NCI-H748 treated with DMSO at 0.1 percent for 48 hours (cell line): ENCODE data around the gene NRARP.

Experiments used
- DNase-seq: peaks from one replicate; lab custom pipeline; 2025; lab: John Stamatoyannopoulos, UW

NRARP gene

GRCh38 chr9:137321726-137322361 lies 19.8 kb upstream of the NRARP start:
- DNase-seq = no peak

DNA sequence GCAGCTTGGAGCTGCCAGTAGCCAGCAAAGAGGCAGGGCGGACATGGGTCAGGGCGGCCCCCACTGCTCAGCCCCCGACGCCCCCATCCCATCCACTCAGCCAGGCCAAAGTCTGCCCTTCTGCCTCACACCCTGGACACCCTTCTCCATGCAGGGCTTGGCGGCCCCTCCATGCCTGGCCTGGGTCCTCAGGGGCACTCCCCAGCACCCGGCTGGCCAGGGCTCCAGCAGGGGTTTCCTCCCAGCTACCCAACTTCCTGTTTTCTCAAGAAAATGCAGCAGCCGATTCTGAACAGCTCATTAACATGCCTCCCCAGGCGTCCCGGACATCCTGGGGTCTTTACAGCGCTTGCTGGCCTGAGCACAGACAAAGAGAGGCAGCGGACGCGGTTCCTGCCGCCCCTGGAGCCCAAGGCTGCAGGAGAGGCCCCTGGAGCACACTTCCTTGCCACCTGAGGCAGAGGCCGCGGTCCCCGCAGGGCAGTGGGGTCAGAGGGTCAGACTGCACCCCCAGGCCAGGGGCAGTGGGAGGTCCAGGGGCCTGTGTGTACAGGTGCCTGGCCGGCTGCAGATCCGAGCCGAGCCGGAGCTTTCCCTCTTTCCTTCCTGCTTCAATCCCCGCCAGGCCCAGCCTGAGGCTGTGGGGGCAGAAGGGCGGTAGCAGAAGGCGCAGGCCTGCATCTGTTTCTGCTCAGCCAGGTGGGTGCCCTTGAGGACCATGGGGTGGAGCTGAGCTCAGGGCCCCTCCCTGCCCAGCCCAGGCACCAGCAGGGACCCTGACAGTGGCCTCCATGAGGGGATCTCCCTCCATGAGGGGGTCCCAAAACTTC lies 18.7 kb upstream of the NRARP start:
- DNase-seq = no peak

GRCh38 chr9:137319739-137320551 lies 17.9 kb upstream of the NRARP start:
- no peak for DNase-seq

DNA sequence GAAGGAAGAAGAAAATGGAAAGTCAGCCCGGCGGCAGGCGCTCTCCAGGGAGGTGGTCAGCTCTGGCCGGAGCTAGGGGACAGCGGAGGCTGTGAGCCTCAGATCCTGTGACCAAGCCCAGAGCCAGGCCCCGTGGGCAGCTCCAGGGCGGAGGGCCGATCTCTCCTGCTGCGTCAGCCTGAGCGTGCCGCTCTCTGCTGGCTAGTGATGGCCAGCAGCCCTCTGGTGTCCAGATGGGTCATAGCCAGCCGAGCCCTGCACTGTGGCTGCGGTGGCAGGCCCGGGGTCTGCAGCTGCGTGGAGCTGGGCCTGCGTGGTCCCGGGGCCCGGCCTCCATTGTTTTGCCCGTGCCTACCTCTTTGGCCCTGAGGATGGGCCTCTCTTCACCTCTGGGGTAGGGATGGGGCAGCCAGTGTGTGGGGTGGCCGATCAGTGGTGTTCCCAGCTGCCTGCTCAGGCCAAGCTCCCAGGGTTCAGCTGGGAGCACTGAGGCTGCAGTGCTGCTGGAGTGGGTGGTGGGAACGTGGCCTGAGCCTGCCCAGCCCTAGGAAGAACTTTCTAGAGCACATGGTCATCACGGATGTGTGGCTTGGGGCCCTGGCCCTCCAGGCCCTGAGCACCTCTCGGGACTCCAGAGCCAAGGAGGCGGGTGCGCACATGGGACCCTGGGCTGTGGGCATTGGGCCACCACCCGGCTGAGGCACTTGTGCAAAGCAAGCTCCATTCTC lies 17.1 kb upstream of the NRARP start:
- no peak for DNase-seq

- no peak for DNase-seq
Measured at GRCh38 chr9:137318602-137319001, 16.5 kb upstream of the NRARP start.

- no peak for DNase-seq
Measured at GRCh38 chr9:137317718-137318511, 15.8 kb upstream of the NRARP start.

DNA sequence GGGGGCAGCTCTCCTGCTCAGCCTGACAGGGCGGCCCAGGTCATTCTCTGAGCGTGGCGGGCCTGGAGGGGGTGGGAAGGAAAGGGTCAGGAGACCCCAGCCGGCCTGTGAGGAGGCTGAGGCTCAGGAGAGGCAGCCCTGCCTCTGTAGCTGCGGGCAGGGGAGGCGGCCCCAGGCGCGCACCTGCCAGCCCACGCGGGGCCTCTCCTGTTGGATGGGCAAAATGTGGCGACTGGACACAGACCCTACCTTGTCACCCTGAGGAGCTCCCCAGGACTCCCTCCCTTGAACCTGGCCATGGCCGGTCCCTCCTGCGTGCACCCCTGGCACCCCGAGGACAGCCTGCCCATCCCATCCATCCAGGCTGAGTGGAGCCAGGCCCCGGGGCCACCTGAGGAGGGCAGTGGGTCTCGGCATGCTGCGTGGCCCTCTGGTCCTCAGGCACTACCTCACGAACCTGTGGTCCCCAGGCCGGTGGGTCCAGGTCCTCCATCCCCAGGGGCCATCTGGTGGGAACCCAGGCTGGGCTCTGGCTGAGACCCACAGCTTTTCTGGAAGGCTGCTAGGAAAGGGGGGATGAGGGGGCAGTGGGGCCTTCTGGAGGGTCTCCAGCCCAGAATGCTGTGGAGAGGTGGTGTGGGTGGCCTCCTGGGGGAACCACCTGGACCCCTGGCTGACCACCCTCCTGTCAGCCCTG lies 15.1 kb upstream of the NRARP start:
- DNase-seq = no peak

- no peak for DNase-seq
Measured at GRCh38 chr9:137316012-137316981, 14.2 kb upstream of the NRARP start.

DNA sequence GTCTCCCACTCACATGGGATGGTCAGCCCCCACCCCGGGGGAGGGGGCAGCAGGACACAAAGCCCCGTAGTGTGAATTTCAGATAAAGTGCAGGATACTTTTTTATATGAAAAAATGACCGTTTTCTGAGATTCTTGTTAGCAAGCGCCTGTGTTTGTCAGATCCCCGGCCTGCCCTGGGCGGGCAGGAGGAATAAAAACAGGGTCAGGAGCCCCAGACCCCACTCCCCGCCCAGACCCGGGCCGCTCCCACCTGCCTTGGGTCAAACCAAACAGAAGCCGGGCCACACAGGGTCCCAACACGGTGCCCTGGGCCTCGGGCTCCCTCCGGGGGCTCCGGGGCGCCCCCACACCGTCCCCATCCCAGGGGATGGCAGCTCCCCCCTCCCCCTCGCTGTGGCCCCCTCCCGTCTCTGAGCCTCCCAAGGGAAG lies 13.5 kb upstream of the NRARP start:
- no peak for DNase-seq

- DNase-seq = no peak
Measured at GRCh38 chr9:137314561-137315560, 12.8 kb upstream of the NRARP start.

DNA sequence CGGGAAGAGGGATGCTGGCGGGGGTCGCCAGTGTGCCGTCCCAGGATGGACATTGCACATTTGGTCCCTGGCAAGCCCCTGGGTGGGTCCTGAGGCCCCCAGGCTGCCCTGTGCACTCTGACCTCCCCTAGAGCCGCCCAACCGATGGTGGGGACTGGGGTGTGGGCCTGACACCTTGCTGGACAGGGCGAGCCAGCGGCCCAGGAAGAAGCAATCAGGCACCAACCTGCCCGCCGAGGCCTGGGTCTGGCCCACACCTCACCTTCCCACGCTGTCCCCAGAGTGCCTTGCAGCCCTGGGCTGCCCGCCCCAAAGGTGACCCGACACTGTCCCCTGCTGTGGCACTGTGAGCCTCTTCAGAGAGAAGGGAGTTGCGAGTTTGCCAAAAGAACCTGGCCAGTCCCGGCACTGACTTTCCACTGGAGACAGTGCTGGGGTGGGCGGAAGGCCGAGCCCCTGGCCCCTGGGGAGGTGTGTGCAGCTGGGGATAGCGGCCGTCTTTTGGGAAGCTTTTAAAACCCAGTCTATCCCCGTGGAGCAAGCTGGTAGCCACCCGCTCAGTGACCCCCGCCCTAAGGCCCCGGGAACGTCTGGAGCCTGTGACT lies 12.0 kb upstream of the NRARP start:
- DNase-seq = no peak

GRCh38 chr9:137313326-137313936 lies 11.4 kb upstream of the NRARP start:
- DNase-seq = no peak

DNA sequence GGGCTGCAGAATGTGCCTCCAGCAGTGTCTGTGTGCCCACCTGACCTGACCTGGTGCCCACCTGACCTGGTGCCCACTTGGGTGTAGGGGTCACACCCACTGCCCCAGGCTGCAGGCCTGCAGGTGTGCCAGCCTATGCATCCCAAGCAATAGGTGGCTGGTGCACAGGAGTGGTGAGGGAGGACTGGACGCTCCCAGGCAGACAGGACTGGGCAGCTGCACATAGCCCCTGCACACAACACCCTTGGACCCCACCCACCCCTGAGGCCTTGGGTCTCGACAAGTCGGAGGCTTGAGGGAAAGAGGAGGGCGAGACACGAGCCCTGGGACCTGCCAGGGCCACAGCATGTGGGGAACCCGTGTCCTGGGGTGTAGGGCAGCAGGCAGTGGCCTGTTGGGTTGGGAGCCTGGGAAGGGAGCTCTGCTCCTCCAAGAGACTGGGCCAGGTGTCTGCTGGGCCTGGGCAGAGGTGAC lies 10.8 kb upstream of the NRARP start:
- no peak for DNase-seq

DNA sequence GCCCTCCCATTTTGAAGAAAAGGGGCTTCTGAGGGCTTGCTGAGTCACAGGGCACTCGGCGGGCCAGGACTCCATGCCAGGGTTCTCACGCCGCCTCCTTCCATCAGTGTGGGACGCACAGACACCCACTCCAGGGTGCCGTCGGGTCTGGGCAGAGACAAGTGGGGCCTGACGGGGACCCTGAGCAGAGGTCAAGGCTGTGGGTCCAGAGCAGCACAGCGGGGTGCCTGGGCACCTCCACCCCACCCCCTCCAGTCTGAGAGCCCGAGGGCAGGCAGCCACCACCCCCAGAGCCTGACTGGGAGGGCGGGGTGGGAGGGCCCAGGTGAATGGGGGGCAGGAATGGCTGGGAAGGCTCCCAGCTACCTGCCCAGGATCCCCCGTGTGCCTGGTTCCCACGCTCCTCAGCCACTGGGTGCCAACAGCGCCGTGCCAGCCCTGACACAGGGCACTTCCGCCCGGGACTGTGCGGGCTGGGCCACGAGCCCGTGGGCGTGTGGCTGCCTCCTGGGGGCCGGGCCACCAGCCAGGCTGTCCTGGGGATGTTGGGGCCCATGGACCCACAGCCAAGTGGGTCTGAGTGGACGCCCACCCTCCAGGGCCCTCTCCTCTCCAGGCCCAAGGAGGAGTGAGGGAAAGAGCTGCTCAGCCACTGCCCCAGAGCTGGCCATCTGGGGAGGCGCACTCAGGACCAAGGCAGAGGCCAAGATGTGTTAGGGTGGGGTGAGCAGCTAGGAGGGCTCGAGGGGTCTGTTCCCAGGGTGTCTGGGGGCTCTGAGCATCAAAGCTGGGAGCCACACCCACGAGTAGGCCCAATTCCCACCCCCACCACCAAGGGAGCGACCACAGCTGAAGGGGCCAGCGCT lies 10.1 kb upstream of the NRARP start:
- DNase-seq = no peak

GRCh38 chr9:137311171-137311985 lies 9.3 kb upstream of the NRARP start:
- DNase-seq = no peak
